Measurements from ENCODE around the gene SLC39A9. TPM values are rescaled to one million over a fixed set of nuclear protein-coding genes. Genes with fewer than 3 reads are reported as not detected.

Gene SLC39A9
- total and polyA plus RNA-seq, 9 donors: 15.9 to 54.5 (median 40.4) TPM

GRCh38 chr14:69430306-69430939 lies 31.9 kb downstream of the SLC39A9 start:
- DNase-seq: no peak
- no peaks in the 10 kb centered on the region for H3K9me3 ChIP-seq
- H3K4me3 ChIP-seq: no peak overlapping the region
- H3K4me1 ChIP-seq (ENCODE audit: insufficient read depth): peaks cover 1% of the 10 kb centered on the region
- intact Hi-C loops (cut with DNase I): no loop called here
- H3K27ac ChIP-seq: no peak overlapping the region
- TF ChIP-seq CTCF (IDR thresholded peaks at IDR 0.05): no peak
- no peak for TF ChIP-seq EP300 (IDR thresholded peaks at IDR 0.05)
- TF ChIP-seq POLR2A (IDR thresholded peaks at IDR 0.05): no peak
- no peaks in the 10 kb centered on the region for H3K36me3 ChIP-seq
- no peaks in the 10 kb centered on the region for H3K27me3 ChIP-seq
- 93 to 100% (median 96%) methylated on average over 1 of the region's 1 CpG for WGBS, 3 donors

GRCh38 chr14:69432364-69432763 lies 33.9 kb downstream of the SLC39A9 start:
- Histone ChIP-seq H3K27me3 (no peaks in the 10 kb centered on the region), H3K27ac (no peak overlapping the region), H3K4me1 (ENCODE audit: insufficient read depth) (no peaks in the 10 kb centered on the region), H3K36me3 (no peaks in the 10 kb centered on the region), H3K9me3 (no peaks in the 10 kb centered on the region), H3K4me3 (no peak overlapping the region)
- TF ChIP-seq POLR2A (IDR thresholded peaks at IDR 0.05) (no peak), EP300 (IDR thresholded peaks at IDR 0.05) (no peak), CTCF (IDR thresholded peaks at IDR 0.05) (no peak)
- no peak for DNase-seq
- intact Hi-C loops (cut with DNase I): no loop called here
- 86 to 90% (median 90%) methylated on average over 2 of the region's 2 CpGs for WGBS, 3 donors

GRCh38 chr14:69439521-69440270 lies 41.2 kb downstream of the SLC39A9 start:
- no peaks in the 10 kb centered on the region for H3K36me3 ChIP-seq
- DNase-seq: no peak
- no peak overlapping the region for H3K4me3 ChIP-seq
- TF ChIP-seq POLR2A (IDR thresholded peaks at IDR 0.05) (no peak), EP300 (IDR thresholded peaks at IDR 0.05) (no peak), CTCF (IDR thresholded peaks at IDR 0.05) (no peak)
- H3K4me1 ChIP-seq (ENCODE audit: insufficient read depth): no peaks in the 10 kb centered on the region
- intact Hi-C loops (cut with DNase I): no loop called here
- H3K27ac ChIP-seq: no peak overlapping the region
- H3K9me3 ChIP-seq: no peaks in the 10 kb centered on the region
- H3K27me3 ChIP-seq: no peaks in the 10 kb centered on the region
- 89 to 93% (median 92%) methylated on average over 12 of the region's 12 CpGs for WGBS, 3 donors

GRCh38 chr14:69441948-69442347 lies 43.5 kb downstream of the SLC39A9 start:
- no peaks in the 10 kb centered on the region for H3K27me3 ChIP-seq
- intact Hi-C loops (cut with DNase I): no loop called here
- no peaks in the 10 kb centered on the region for H3K9me3 ChIP-seq
- DNase-seq: no peak
- H3K27ac ChIP-seq: no peak overlapping the region
- H3K4me1 ChIP-seq (ENCODE audit: insufficient read depth): no peaks in the 10 kb centered on the region
- no peaks in the 10 kb centered on the region for H3K36me3 ChIP-seq
- 84 to 88% (median 85%) methylated on average over 5 of the region's 5 CpGs for WGBS, 3 donors
- TF ChIP-seq CTCF (IDR thresholded peaks at IDR 0.05): no peak
- TF ChIP-seq EP300 (IDR thresholded peaks at IDR 0.05): no peak
- no peak for TF ChIP-seq POLR2A (IDR thresholded peaks at IDR 0.05)
- H3K4me3 ChIP-seq: no peak overlapping the region
